Ectodermal cell (in vitro differentiated cells): ENCODE results near the gene SHISA5.

ENCODE experiments used
- H3K27ac ChIP-seq: 2 replicates; pipeline ENCODE4 v1.7.0; 2013; ENCODE audit warnings: mild to moderate bottlenecking, low read depth, low read length; ENCODE audit not compliant: insufficient read depth, poor library complexity, severe bottlenecking
- H3K27me3 ChIP-seq: 2 replicates; pipeline ENCODE4 v1.7.0; 2013; ENCODE audit warnings: mild to moderate bottlenecking, low read length; ENCODE audit not compliant: insufficient read depth, control insufficient read depth, poor library complexity, severe bottlenecking
- H3K36me3 ChIP-seq: one replicate; pipeline ENCODE4 v1.7.0; 2013; ENCODE audit warnings: low read length; ENCODE audit not compliant: control insufficient read depth, insufficient read depth
- H3K4me1 ChIP-seq: one replicate; pipeline ENCODE4 v1.7.0; 2013; ENCODE audit warnings: low read length; ENCODE audit not compliant: control insufficient read depth, insufficient read depth
- H3K4me3 ChIP-seq: 2 replicates; pipeline ENCODE4 v1.7.0; 2013; ENCODE audit warnings: low read depth, low read length, control low read depth; ENCODE audit not compliant: insufficient read depth
- H3K9me3 ChIP-seq: 2 replicates; pipeline ENCODE4 v1.7.0; 2013; ENCODE audit warnings: mild to moderate bottlenecking, low read length, moderate library complexity; ENCODE audit not compliant: control insufficient read depth
- WGBS, 2 experiments: methylation state at CpG; one replicate each; pipeline ENCODE4 v1.1.7; 2013; ENCODE audit warnings: missing lambda C conversion rate in 2 of 2; 5-methylcytosine and 5-hydroxymethylcytosine counted together

SHISA5 gene

GRCh38 chr3:48440590-48440958, 63.4 kb downstream of the SHISA5 start:
- H3K36me3 ChIP-seq: peaks cover 14% of the 10 kb centered on the region
- no peaks in the 10 kb centered on the region for H3K27me3 ChIP-seq
- H3K27ac ChIP-seq: no peak overlapping the region
- H3K4me1 ChIP-seq: peaks cover 8% of the 10 kb centered on the region
- 2% methylated on average over 21 of the region's 21 CpGs for WGBS, 2 experiments
- no peaks in the 10 kb centered on the region for H3K9me3 ChIP-seq
- H3K4me3 ChIP-seq: peak overlapping the region; percentile 96

DNA sequence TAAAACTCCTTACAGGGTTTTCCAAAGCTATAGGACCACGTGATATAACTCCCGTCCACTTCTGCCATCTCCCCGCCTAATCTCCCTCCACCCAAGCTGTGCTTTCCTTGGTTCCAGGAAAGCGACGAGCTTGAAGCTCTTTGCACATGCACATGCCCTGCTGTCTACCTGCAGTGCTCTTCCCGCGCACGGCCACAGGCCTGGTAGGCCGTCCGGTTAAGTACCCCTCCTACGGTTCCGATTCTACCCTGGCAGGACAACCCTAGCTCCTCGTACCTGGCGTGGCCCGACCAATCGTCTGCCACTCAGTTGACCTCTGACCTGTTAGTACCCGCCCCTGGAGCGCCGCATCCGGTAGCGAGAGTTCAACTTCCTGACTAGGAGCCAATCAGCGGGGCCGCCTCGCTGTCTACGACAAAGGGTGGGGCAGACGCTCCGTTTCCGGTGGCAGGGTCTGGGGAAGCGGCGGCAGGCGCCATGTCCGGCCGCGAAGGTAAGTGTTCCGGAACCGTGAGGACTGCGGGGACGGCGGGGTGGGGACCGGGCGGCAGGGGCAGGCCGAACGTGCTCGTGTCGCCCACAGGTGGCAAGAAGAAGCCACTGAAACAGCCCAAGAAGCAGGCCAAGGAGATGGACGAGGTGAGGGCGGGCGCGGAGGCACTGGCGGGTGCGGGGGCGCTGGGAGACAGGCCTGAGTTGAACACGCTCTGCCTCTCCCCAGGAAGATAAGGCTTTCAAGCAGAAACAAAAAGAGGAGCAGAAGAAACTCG, 64.0 kb downstream of the SHISA5 start, which contains the start of the genes CCDC51 and TMA7:
Gene CCDC51 (minus strand): TSS at position 300 of the 770 bp plus-strand sequence. CDS start 4,991 bp downstream, outside the sequence.
Gene TMA7 (plus strand): TSS at position 438 of the 770 bp plus-strand sequence. CDS start 40 bp downstream, at position 478.
- 0% methylated on average over 54 of the region's 54 CpGs for WGBS, 2 experiments
- H3K4me3 ChIP-seq: peak within 1 kb of the TSS; percentile 96

DNA sequence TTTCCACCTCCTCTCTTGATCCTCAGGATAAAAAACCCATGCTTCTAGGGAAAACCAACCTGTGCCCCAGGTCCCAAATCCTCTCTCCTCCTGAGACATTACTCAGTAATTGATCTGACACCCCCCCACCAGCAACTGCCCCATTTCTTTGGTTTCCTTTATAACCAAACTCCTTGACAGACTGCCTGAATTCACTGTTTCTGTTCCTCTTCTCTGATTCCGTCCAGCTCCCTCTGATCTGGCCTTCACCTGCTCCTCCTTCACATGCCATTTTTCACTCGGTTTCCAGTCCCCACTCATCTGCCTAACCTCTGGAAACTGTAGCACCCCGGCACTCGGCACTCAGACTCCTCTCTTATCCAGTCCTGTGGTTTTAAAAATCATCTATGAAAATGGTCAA, 66.2 kb downstream of the SHISA5 start:
- H3K36me3 ChIP-seq: peaks cover 12% of the 10 kb centered on the region
- H3K27ac ChIP-seq: no peak overlapping the region
- H3K4me1 ChIP-seq: peaks cover 7% of the 10 kb centered on the region
- no peaks in the 10 kb centered on the region for H3K9me3 ChIP-seq
- H3K27me3 ChIP-seq: no peaks in the 10 kb centered on the region
- 87 to 92% methylated on average over 4 of the region's 4 CpGs for WGBS, 2 experiments
- H3K4me3 ChIP-seq: no peak overlapping the region

More for the DNA sequence above, 64.0 kb downstream of the SHISA5 start, which contains the start of the genes CCDC51 and TMA7:
- Histone ChIP-seq H3K4me1 (peaks cover 7% of the 10 kb centered on the region), H3K9me3 (no peaks in the 10 kb centered on the region), H3K36me3 (peaks cover 14% of the 10 kb centered on the region), H3K27me3 (no peaks in the 10 kb centered on the region), H3K27ac (no peak within 1 kb of the TSS)

- H3K27me3 ChIP-seq: no peaks in the 10 kb centered on the region
- 91 to 92% methylated on average over 7 of the region's 7 CpGs for WGBS, 2 experiments
- peaks cover 15% of the 10 kb centered on the region for H3K36me3 ChIP-seq
- no peaks in the 10 kb centered on the region for H3K9me3 ChIP-seq
- no peak overlapping the region for H3K27ac ChIP-seq
- no peak overlapping the region for H3K4me3 ChIP-seq
- H3K4me1 ChIP-seq: peaks cover 6% of the 10 kb centered on the region
Observed at GRCh38 chr3:48436855-48437254, 67.1 kb downstream of the SHISA5 start.

DNA sequence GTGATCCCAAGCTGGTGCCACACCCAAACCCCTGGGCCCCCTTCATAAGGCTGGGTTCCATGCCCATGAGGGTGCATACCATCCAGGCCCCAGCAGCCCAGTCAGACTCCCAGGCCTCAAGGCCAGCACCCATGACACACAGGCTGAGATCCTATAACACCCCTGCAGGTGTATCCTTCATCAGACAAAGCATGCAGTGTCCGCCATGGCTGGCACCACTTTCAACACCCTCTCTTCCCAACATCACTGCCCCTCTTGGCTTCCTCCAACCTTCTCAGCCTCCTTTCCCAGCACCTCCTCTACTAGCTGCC, 67.5 kb downstream of the SHISA5 start:
- H3K4me3 ChIP-seq: no peak overlapping the region
- peaks cover 2% of the 10 kb centered on the region for H3K4me1 ChIP-seq
- no peak overlapping the region for H3K27ac ChIP-seq
- H3K36me3 ChIP-seq: peaks cover 18% of the 10 kb centered on the region
- H3K9me3 ChIP-seq: no peaks in the 10 kb centered on the region
- no peaks in the 10 kb centered on the region for H3K27me3 ChIP-seq
- 45% methylated on average over 1 of the region's 1 CpG for WGBS, 2 experiments

- 54% methylated on average over 7 of the region's 7 CpGs for WGBS, 2 experiments
- H3K27ac ChIP-seq: no peak overlapping the region
Observed at GRCh38 chr3:48435774-48436476, 68.0 kb downstream of the SHISA5 start.

GRCh38 chr3:48435223-48435595, 68.8 kb downstream of the SHISA5 start:
- WGBS, 2 experiments: 93 to 94% methylated on average over 4 of the region's 4 CpGs
- Histone ChIP-seq H3K4me1 (peaks cover 4% of the 10 kb centered on the region), H3K36me3 (peaks cover 23% of the 10 kb centered on the region), H3K27me3 (no peaks in the 10 kb centered on the region), H3K27ac (no peak overlapping the region), H3K4me3 (no peak overlapping the region), H3K9me3 (no peaks in the 10 kb centered on the region)

More at GRCh38 chr3:48435774-48436476, 68.0 kb downstream of the SHISA5 start:
- peaks cover 23% of the 10 kb centered on the region for H3K36me3 ChIP-seq
- H3K9me3 ChIP-seq: no peaks in the 10 kb centered on the region
- H3K4me3 ChIP-seq: no peak overlapping the region
- H3K4me1 ChIP-seq: no peaks in the 10 kb centered on the region
- H3K27me3 ChIP-seq: no peaks in the 10 kb centered on the region

DNA sequence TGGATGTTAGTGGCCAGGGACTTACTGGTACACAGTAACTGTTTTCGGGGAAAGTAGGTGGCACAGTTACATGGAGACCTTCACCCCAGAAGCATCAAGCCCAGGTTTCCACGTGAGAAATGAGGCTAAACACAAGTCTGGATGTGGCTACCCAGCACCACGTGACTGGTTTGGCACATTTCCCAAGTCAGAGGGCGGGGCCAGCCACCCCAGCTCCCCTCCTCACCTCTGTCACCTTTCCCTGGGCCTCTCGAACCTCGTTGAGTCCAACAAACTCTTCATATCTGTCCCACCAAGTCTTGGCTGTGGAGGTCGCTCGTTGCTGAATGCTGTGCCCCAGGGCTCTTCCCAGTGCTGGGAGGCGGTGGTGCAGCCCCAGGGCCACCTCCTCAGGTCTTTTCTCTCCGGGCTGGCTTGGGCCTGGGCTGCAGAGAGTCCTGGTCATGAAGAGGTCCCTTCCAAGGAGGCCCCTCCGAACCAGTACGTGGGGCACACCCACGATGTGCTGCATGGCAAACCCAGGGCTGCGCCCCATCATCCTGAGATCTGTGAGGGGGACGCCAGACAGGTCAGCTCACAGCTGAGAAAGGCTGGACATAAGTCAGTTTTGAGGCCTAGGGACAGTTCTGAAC, 69.3 kb downstream of the SHISA5 start:
- Histone ChIP-seq H3K4me3 (no peak overlapping the region), H3K36me3 (peaks cover 23% of the 10 kb centered on the region), H3K27me3 (no peaks in the 10 kb centered on the region), H3K9me3 (no peaks in the 10 kb centered on the region), H3K4me1 (peaks cover 8% of the 10 kb centered on the region), H3K27ac (no peak overlapping the region)
- WGBS, 2 experiments: 93 to 94% methylated on average over 15 of the region's 15 CpGs

DNA sequence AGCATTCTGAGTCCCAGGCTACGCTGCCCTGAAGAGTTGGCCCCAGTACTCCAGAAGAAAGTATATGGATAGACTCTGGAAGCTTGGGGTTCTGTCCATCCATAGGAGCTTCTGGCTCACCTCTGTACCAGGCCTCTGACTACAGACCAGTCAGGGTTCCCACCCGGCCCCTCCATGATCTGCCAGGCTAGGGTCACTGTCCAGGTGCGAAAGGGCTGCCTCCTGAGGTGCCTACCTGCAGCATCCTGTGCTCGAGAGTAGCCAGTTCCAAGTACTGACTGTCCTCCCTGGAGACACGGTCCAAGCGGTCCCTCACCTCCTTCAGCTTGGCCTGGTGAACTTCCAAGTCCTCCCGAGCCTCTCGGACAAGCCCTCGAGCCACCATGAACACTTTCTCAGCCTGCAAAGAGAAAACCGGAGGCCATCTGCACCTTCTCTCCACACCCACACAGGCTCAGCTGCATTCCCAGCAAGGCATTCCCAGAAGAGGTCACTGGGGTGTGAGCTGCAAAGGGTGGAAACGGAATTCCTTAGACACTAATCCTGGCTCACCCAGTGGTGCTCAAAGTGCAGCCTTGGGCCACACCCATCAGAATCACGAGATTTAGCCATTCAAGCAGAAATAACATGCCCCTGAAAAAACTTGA, 70.4 kb downstream of the SHISA5 start:
- peaks cover 8% of the 10 kb centered on the region for H3K4me1 ChIP-seq
- H3K27me3 ChIP-seq: no peaks in the 10 kb centered on the region
- H3K9me3 ChIP-seq: no peaks in the 10 kb centered on the region
- H3K27ac ChIP-seq: no peak overlapping the region
- 91 to 92% methylated on average over 12 of the region's 12 CpGs for WGBS, 2 experiments
- H3K36me3 ChIP-seq: peaks cover 23% of the 10 kb centered on the region
- no peak overlapping the region for H3K4me3 ChIP-seq
